ENCODE measurements around the gene SPEM2.

SPEM2 gene

GRCh38 chr17:7403977-7404736 is 21.3 kb upstream of the SPEM2 start, which contains the start of gene TMEM256:
TSS of gene TMEM256 (minus strand) at chr17:7404097. CDS start at chr17:7404084, 13 bp downstream.
- DNase-seq = peak; percentile 98

GRCh38 chr17:7404737-7405349 is 20.6 kb upstream of the SPEM2 start:
- no peak for DNase-seq

DNA sequence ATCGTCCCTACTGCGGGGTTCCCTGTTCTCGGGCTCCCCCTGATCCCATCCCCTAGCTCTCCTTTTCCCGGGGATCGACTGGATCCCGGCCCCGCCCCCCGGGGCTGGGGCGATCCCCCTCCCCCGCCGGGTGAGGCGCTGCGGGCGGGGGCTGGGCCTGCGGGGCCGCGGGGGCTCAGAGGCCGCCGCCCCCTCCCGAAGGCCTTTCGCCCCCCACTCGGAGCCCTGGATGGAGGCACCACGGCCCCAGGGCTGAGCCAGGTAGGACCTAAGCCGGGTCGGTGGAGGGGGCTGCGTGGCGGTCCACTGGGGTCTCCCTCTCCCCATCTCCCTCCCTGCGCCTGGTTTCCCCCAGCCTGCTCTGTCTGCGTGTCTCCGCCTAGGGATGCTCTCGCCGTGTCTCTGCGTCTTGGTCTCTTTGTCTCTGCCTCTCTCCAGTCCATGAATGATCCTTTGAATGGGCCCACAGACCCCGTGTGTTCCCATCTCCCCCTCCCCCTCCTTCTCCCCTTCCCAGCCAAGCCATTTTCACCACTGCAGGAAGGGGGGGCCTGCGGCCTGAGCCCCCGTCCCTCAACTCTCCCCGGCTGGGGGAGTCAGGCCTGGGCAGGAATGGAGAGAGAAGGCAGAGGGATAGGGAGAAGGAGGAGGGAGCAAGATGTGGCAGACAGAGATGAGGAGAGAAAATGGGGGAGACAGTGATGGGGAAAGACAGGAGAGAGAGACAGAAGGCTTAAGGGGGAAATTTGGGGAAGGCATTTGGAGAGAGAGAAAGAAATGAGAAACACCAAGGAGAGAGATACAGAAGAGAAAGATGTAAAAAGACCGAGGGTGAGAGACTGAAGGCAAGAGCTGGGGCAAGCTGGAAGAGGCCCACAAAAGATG is 19.8 kb upstream of the SPEM2 start:
- no peak for DNase-seq

DNA sequence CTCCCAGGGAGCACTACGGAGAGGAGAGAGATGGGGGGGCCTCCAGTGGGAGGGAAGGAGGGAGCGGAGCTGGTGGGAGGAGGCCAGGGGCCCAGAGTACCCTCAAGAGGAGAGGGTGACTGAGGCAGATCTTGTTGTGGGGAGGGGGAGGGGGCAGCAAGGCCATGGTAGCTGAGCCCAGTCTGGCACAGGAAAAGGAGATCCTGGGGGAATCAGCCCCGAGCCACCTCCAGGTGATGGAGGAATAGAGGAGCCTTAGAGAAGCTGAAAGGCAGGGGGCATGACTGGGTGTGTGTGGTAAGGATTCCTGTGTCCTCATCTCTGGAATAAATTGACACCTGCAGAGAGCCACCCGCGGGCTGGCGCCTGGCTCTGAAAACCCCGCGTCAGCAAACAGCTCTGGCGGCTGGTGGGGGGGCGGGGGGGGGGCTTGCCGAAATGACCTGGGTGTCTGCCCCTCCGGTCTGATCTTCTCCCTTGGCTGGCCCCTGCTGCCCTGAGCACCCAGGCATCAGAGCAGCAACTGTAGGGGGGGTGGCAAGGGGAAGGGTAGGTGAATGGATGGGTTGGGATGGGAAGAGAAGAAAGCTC is 19.1 kb upstream of the SPEM2 start:
- DNase-seq = no peak

DNA sequence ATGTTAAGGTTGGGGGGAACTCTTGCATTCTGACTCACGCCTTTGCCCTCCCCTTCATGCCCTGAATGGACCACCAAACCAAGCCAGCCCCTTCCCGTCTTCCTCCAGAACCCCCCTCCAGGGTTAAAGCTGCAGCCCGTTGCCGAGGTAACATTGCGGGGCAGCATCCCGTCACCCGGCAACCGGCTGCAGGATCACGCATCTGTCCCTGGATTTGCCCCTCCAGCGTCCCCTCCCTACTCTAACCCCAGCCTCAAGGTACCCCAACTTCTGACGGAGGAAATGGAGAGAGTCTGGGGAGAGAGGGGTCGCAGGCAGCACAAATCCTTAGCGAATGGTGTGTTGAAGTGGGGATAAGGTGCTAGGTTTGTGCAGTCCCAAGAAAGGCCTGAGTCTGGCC is 18.3 kb upstream of the SPEM2 start:
- no peak for DNase-seq

DNA sequence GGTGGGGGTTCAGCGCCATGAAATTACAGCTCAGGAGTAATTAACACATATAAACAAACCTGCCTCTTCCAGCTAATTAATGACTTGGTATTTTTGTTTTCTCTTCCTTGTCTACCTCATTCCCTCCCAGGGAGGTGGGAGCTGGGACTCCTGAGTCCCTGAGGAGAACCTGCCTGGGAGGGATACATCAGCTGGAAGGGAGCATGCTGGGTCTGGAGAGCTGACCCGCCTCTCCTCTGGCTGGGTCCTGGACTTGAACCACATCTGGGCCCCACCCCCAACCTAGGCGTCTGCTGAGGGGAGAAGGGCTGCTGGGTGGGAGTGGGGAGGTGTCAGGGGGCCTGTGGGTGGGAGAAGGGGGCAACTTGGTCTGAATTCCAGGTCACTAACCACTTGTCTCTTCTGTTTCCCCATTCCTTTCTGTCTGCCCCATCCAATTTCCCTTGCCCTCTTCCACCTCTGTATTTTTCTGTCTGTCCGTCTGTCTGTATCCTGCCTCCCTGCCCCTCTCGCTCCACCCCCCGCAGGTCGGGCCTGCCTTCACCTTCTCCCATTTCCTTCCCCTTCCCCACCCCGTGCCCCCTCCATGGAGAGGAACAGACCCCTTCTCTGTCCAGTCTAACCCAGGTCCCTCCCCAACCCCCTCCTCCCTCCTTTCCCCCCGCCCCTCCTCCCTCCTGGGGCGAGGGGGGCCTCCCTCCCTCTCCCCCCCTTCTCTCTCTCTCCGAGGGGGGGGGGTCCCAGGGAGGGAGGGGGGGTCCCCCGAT is 17.7 kb upstream of the SPEM2 start, which contains the start of gene NLGN2:
NLGN2 (plus strand) TSS at position 361 of the 767 bp plus-strand sequence. CDS start 411 bp downstream, outside the sequence.
- DNase-seq = no peak

DNA sequence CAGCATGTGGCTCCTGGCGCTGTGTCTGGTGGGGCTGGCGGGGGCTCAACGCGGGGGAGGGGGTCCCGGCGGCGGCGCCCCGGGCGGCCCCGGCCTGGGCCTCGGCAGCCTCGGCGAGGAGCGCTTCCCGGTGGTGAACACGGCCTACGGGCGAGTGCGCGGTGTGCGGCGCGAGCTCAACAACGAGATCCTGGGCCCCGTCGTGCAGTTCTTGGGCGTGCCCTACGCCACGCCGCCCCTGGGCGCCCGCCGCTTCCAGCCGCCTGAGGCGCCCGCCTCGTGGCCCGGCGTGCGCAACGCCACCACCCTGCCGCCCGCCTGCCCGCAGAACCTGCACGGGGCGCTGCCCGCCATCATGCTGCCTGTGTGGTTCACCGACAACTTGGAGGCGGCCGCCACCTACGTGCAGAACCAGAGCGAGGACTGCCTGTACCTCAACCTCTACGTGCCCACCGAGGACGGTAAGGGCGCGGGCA is 17.1 kb upstream of the SPEM2 start:
- DNase-seq = no peak

GRCh38 chr17:7408863-7409262 is 16.6 kb upstream of the SPEM2 start:
- DNase-seq = no peak

GRCh38 chr17:7409716-7410115 is 15.7 kb upstream of the SPEM2 start:
- no peak for DNase-seq

DNA sequence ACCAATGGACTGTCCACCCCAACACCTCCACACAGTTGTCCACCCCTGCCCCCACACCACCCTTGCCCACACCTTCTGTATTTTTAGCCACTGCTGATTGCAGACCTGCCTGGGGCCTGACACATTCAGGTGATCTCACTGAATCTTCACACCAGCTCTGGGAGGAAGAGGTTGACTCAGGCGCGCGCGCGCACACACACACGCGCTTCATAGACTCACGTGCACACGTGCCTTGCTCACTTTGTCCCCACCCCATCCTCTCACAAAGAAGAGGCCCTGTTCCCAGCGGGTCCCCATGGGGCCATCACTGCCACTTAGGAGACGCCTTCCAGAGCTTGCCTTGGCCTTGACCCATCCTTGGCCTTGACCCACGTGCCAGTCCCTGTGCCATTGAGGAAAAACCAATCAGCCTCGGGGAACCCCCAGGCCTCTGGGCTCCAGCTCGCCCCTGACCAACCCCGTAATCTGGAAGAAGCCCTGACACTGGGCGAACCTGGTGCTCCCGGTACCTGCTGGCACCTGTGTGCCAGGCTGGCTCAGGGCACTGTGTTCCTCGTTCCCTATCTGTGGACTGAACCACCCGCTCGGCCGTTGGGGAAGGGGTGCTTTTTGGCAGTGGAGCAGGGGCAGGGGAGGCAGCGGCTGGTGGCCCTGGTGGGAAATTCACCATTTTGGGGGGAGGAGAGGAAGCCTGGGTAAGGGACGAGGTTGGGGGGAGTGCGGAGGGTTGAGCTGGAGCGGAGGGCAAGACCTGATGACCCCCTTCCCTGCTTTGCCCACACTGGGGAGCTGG is 14.6 kb upstream of the SPEM2 start:
- no peak for DNase-seq

DNA sequence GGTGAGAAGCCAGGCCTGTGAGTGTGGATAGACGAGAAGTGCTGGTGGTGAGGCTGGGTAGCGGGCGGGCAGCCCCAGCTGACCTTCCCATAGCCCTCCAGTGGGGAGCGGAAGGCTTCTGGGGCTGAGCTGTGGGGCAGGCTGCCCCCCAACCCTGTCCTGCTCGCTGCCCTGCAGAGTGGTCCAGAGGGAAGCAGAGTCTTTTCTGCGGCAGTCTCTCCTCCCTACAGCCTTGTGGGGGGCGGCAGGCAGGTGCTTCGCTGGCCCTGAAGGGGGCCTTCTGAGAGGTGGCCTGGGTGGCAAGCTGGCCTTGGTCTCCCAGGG is 14.0 kb upstream of the SPEM2 start:
- DNase-seq = no peak

- DNase-seq = no peak
Observed at GRCh38 chr17:7413346-7413985, 11.9 kb upstream of the SPEM2 start.

- DNase-seq = no peak
Observed at GRCh38 chr17:7414837-7415236, 10.6 kb upstream of the SPEM2 start.

- DNase-seq = no peak
Observed at GRCh38 chr17:7415784-7416183, 9.6 kb upstream of the SPEM2 start.

DNA sequence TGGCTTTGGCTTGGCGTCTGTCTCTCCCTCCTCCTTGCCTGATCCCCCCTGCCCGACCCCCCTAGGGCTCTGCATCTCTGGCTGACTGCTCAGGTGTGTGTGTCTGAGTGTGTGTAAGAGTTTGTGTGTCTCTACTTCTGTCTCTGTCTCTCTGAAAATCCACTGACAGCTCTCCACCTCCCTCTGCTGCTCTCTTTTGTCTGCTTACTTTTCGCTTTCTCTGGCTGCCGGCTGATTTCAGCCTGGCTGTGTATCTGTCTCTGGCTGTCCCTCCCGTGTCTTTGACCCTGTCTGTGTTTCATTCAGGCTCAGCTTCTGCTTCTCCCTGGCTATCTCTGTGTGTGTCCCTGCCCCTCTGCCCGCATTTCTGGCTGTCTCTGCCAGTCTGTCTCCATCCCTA is 9.1 kb upstream of the SPEM2 start:
- no peak for DNase-seq

- DNase-seq = no peak
Observed at GRCh38 chr17:7417056-7417655, 8.3 kb upstream of the SPEM2 start.

GRCh38 chr17:7418472-7419152 is 6.8 kb upstream of the SPEM2 start:
- DNase-seq = no peak

DNA sequence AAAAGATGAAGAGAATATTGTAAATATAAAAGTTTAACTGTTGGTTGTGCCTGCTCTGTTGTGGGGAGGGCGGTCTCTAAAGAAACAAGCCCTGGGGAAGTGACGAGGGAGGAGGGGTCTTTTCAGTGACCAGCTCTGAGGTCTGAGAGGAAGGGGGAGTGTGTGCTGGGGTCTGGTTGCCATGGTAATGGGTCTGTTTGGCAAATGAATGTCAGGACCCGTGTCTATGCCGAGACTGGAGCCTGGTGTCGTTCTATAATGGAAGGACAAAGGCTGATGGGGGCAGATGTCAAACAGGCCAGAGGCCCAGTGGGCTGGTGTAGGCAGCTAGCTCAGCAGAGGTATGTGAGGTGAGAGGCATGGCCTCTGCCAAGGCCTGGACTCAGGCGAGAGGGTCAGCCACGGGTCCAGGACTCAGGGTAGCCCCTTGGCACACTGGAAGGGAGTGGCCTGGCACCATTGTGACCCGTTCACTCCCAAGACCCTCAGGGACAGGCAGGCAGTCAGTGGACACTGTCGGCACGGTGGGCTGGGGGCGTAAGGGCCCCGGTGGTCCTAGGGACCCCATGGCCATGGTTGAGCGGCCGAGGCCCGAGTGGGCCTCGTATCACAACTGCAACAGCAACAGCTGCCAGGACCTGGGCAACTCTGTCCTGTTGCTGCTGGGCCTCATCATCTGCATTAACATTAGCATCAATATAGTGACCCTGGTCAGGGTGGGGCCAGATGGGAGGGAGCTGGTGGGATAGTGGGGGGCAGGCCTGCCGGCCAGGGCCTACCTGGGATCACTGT is 5.4 kb upstream of the SPEM2 start, which contains the start of gene SPEM1:
SPEM1 (plus strand) TSS at position 506 of the 792 bp plus-strand sequence; CDS start at position 567, 61 bp downstream.
- DNase-seq = no peak

DNA sequence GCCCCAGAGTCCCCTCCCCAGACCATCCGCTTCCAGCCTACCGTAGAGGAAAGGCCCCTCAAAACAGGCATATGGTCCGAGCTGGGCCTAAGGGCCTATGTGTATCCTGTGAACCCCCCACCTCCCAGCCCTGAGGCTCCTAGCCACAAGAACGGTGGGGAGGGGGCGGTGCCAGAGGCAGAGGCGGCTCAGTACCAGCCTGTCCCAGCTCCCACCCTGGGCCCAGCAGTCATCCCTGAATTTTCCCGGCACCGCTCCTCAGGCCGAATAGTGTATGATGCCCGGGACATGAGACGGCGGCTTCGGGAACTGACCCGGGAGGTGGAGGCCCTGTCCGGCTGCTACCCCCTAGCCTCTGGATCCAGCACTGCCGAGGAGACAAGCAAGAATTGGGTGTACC is 4.2 kb upstream of the SPEM2 start:
- no peak for DNase-seq

All from activated CD4-positive, alpha-beta T cell treated with anti-CD3 and anti-CD28 coated beads, Interleukin-10, Interleukin-2, amounts not matched to agents 100 ng/mL and 50 ng/mL, durations not matched to agents 16 hours and 8 hours (primary cell).